Adipose tissue (tissue), 3 donors: Measurements from ENCODE around the gene WDPCP. TPM values are rescaled to one million over a fixed set of nuclear protein-coding genes. Genes with fewer than 3 reads are reported as not detected.

Experiments used
- H3K27ac ChIP-seq: one replicate; pipeline ENCODE4 v1.5.1; 2013; ENCODE audit warnings: low read depth, low read length
- WGBS, 3 donors: extraction: QIAGEN DNeasy Blood & Tissue Kit; methylation state at CpG; one replicate each; pipeline ENCODE4 v1.1.7; 2013; 5-methylcytosine and 5-hydroxymethylcytosine counted together
- polyA plus RNA-seq, 3 donors: library from polyadenylated mRNA; stranded (reverse); fragments of 200-250 nt; gene quantifications; one replicate each; pipeline ENCODE4 v1.2.3, GENCODE V29; 2013
- donor health status: healthy with polysubstance abuse.
- donor health status: Bipolar disorder and iron deficiency.
- donor health status: healthy.

WDPCP gene
- polyA plus RNA-seq, 3 donors = 1.5 to 2.9 (median 1.9) TPM

- no peak overlapping the region for H3K27ac ChIP-seq
- 90 to 97% (median 95%) methylated on average over 3 of the region's 3 CpGs for WGBS, 3 donors
These were observed 32.3 kb downstream of the WDPCP start for GRCh38 chr2:63555931-63556330.

GRCh38 chr2:63555299-63555698 lies 33.0 kb downstream of the WDPCP start:
- H3K27ac ChIP-seq = no peak overlapping the region
- WGBS, 3 donors = 97% methylated on average over 7 of the region's 7 CpGs

DNA sequence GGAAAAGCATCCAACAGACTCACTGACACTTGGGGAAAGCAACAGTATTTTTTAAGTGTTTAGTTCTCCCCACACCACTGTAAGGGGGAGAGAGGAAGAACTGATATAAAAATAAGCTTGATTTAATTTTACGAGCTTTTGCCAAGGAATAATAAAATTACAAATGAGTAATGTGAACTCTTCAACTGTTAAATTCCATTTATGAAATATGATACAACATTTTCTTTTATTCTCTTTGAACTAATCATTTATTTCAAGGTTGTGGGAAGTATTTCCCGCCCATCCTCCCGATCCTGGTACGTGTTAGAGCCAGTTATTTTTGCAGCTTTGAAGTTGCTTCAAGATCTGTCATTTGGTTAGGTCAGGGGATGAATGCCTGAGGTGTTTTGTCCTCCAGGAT lies 35.2 kb downstream of the WDPCP start:
- H3K27ac ChIP-seq = no peak overlapping the region
- 50 to 60% (median 55%) methylated on average over 4 of the region's 4 CpGs for WGBS, 3 donors

DNA sequence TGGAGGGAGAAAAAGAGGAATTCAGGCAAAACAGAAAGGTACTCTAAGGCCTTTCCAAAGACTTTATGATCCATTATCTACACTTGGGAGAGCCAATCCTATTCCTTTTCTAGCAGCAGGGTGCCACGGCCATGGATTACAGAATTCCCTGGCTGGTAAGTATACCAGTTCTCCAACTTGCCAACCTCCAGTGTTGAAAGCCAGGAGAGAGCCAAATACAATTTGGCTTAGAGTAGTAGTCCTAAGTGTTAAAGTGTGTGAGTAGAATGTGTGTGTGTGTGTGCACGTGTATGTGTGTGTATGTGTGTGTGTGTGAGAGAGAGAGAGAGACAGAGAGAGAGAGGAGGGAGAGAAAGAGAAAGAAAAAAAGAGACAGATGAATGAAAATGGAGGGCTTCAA lies 43.3 kb downstream of the WDPCP start:
- H3K27ac ChIP-seq = no peak overlapping the region
- 67 to 89% (median 89%) methylated on average over 2 of the region's 2 CpGs for WGBS, 3 donors

- H3K27ac ChIP-seq = no peak overlapping the region
- 97 to 100% (median 97%) methylated on average over 1 of the region's 1 CpG for WGBS, 3 donors
These were observed 44.2 kb downstream of the WDPCP start for GRCh38 chr2:63544017-63544627.

DNA sequence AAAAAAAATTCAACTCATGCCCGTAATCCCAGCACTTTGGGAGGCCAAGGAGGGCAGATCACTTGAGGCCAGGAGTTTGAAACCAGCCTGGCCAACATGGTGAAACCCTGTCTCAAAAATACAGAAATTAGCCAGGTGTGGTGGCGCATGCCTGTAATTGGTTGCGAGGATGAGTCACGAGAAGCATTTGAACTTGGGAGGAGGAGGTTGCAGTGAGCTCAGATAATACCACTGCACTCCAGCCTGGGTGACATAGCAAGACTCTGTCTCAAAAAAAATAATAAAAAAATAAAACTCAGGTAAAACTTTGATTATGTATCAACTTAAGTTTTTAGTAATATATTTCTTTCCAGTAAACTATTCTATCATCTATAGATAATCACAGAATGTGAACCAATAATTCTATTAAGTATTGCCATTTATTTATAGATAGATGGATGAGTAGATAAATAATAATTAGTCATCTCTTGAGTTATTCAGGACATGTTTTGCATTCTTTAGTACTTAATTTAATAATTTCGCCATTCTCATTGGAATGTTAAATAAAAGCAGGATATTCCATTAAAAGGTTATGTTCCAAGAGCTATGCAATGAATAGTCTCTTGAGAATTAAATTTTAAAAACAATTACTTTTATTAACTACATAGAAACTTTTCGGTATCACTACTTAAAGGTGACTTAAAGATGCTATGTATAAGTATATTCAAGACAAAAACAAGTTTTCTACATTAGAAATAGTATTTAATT lies 48.7 kb downstream of the WDPCP start:
- 92 to 98% (median 94%) methylated on average over 6 of the region's 6 CpGs for WGBS, 3 donors
- no peak overlapping the region for H3K27ac ChIP-seq

- H3K27ac ChIP-seq = no peak overlapping the region
These were observed 49.9 kb downstream of the WDPCP start for GRCh38 chr2:63538390-63538789.

DNA sequence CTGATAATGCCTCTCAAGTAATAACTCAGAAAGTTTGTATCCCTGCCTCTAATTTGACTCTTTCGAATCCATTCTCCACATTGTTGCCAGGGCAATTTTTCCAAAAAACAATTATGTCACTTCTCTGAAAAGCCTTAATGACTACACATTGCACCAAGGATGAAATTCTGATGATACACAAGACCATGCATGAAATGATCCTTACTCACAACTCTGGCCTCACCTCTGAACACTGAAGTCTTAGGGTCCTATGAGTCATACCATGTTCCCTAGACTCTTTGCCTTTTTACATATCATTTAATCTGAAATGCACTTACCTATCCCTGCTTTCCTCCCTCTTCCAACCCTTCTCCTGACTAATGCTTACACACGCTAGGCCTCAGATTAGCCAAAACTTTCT lies 51.0 kb downstream of the WDPCP start:
- H3K27ac ChIP-seq = no peak overlapping the region
- 90 to 96% (median 94%) methylated on average over 2 of the region's 2 CpGs for WGBS, 3 donors

DNA sequence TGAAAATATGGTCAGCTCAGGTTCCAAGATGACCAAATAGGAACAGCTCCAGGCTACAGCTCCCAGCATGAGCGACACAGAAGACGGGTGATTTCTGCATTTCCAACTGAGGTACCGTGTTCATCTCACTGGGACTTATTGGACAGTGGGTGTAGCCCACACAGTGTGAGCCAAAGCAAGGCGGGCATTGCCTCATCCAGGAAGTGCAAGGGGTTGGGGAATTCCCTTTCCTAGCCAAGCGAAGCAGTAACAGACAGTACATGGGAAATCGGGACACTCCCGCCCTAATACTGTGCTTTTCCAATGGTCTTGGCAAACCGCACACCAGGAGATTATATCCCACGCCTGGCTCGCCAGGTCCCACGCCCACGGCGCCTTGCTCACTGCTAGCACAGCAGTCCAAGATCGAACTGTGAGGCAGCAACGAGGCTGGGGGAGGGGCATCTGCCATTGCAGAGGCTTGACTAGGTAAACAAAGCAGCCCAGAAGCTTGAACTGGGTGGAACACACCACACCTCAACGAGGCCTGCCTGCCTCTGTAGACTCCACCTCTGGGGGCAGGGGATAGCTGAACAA lies 57.5 kb downstream of the WDPCP start:
- 87 to 92% (median 87%) methylated on average over 16 of the region's 16 CpGs for WGBS, 3 donors
- H3K27ac ChIP-seq = no peak overlapping the region

DNA sequence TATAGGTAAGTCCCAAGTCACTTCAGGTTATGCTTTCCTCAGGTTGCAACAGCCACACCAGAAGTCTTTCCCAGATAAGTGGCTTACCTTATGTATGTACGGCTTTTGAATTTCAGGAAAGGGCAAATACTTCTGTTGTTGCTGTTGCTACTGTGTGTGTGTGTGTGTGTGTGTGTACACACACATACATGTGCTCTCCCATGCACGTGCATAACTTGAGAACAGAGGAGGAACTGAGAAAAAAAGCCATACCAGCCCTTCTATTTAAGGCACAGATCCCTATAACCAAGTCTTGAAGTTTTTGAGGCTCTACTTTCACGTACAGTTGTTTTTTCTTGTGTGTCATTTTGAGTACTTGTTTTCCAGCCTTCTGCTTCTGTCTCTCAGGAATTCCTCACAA lies 62.4 kb downstream of the WDPCP start:
- WGBS, 3 donors = 81 to 89% (median 88%) methylated on average over 3 of the region's 3 CpGs
- H3K27ac ChIP-seq = no peak overlapping the region

- WGBS, 3 donors = 90 to 96% (median 94%) methylated on average over 1 of the region's 1 CpG
- no peak overlapping the region for H3K27ac ChIP-seq
These were observed 65.3 kb downstream of the WDPCP start for GRCh38 chr2:63522950-63523349.

GRCh38 chr2:63520793-63521192 lies 67.5 kb downstream of the WDPCP start:
- WGBS, 3 donors = 78 to 96% (median 94%) methylated on average over 1 of the region's 1 CpG

GRCh38 chr2:63514781-63515180 lies 73.5 kb downstream of the WDPCP start:
- no peak overlapping the region for H3K27ac ChIP-seq

More at GRCh38 chr2:63520793-63521192, 67.5 kb downstream of the WDPCP start:
- no peak overlapping the region for H3K27ac ChIP-seq

GRCh38 chr2:63514237-63514716 lies 74.0 kb downstream of the WDPCP start:
- H3K27ac ChIP-seq = no peak overlapping the region

GRCh38 chr2:63506320-63506719 lies 82.0 kb downstream of the WDPCP start:
- H3K27ac ChIP-seq = no peak overlapping the region
- WGBS, 3 donors = 55 to 92% (median 78%) methylated on average over 2 of the region's 2 CpGs

More at GRCh38 chr2:63514237-63514716, 74.0 kb downstream of the WDPCP start:
- WGBS, 3 donors = 66 to 71% (median 66%) methylated on average over 2 of the region's 2 CpGs

- WGBS, 3 donors = 81 to 87% (median 86%) methylated on average over 1 of the region's 1 CpG
These were observed 84.5 kb downstream of the WDPCP start for GRCh38 chr2:63503818-63504217.

DNA sequence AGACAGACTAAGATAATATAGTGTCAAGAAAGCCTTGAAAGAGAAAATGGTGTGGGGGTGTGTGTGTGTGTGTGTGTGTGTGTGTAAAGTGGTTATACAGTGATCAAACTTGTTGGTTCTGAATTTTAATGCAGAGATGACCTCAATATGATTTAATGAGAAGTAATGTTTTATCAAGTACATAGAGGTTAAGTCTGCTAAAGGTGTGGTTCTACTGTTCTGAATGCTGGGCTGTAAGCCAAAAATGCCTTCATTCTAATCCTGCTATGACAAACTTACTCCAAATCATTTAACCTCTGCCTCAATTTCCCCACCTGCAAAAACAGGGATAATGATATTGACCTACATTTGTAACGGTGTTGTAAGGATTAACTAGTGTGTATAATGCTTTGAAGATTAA lies 87.9 kb downstream of the WDPCP start:
- WGBS, 3 donors = 81 to 87% (median 84%) methylated on average over 1 of the region's 1 CpG
- H3K27ac ChIP-seq = no peak overlapping the region

More at GRCh38 chr2:63503818-63504217, 84.5 kb downstream of the WDPCP start:
- H3K27ac ChIP-seq = no peak overlapping the region

DNA sequence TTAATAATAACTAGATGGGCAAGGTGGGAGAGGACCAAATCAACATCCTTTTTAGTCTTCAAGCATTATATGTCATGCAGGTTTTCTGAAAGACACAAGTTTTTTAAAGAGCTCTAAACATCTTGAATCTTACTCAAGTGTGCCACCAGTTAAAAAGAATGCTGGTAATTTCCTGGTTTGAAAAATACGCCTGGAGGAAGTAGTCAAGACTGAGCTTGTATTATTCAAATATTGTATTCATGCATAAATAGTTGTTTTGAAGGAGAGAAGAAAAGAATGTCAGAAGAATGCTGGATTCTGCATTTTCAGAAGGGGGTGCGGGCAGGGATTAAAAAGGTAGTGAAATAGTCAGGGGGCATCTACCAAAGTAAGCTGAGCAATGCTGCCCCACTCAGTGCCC lies 90.7 kb downstream of the WDPCP start:
- 72 to 90% (median 81%) methylated on average over 2 of the region's 2 CpGs for WGBS, 3 donors

DNA sequence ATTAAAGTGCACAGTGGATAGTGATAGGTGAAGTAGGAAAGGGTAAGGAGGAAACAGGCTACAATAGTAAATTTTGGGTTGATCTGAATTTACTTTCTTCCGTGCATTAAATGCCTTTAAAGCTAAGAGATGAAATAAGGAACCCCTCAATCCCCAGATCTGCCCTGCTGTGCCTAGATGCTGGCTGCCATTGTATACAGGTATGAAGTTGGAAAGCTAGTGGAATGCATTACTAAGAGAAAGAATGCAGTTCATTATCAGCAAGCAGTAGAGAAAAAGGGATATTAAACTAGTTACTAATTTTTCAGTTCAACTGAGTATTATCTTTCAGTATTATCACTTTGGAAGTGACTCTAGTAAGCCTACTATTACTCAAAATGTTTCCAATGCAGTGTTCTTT lies 93.3 kb downstream of the WDPCP start:
- H3K27ac ChIP-seq = no peak overlapping the region
- 95 to 100% (median 97%) methylated on average over 1 of the region's 1 CpG for WGBS, 3 donors

More for the DNA sequence above, 90.7 kb downstream of the WDPCP start:
- H3K27ac ChIP-seq = no peak overlapping the region

GRCh38 chr2:63494100-63494499 lies 94.2 kb downstream of the WDPCP start:
- WGBS, 3 donors = 88 to 91% (median 91%) methylated on average over 7 of the region's 7 CpGs
- H3K27ac ChIP-seq = no peak overlapping the region
